ENCODE results near the gene MTFR1L. TPM values are rescaled to one million over a fixed set of nuclear protein-coding genes. Genes with fewer than 3 reads are reported as not detected.
"Not testable (repeated sequence)": the region's sequence is repeated elsewhere in the genome, so short reads cannot be mapped to it uniquely, and the experiment has no call there.

Gene MTFR1L
- total RNA-seq, 1 donor from 2014 or later: 46.3 TPM

DNA sequence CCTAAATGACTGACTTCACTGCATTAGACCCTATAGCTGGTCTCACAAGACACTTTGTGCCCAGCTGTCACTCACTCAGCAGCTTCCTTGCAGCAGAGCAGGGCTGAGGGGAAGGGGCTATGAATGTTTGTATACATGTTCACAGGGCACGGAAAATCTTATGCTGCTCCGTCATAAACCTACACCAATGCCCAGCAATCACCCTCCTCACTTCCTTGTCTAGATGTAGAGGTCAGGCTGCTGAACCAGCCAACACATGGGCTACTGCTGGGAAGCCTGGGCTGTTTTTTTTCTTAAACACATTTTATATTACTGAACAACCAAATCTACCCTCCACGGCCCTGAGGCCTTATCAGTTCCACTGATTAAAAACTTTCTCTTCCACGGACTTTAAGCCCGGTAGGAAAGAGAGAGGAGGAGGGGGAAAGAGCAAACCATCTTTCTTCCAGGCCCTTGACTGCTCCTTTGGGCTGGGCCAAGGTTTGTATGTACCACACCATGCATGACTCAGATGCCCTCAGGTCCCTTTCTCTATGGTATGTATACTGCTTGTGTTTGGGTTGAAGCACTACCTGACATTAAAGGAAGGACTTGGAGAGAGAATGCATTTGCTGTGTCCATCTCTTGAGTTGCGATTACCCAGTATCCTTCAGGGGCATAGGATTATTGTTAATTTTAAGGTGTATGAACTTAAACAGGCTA lies 12.7 kb downstream of the MTFR1L start:
- DNase-seq (ENCODE audit: low read depth): no peak
- Histone ChIP-seq H3K4me3 (ENCODE audit: low read depth, low read length) (no peak overlapping the region), H3K36me3 (ENCODE audit: control insufficient read depth, insufficient read depth, low read length) (no peaks in the 10 kb centered on the region), H3K27me3 (ENCODE audit: control insufficient read depth, insufficient read depth, low read length) (no peaks in the 10 kb centered on the region)
- no peak for TF ChIP-seq CTCF (IDR thresholded peaks at IDR 0.05; ENCODE audit: insufficient read depth, low read length, poor library complexity, severe bottlenecking)

GRCh38 chr1:25833158-25833557 lies 13.4 kb downstream of the MTFR1L start:
- no peak for DNase-seq (ENCODE audit: low read depth)

GRCh38 chr1:25834894-25835293 lies 15.1 kb downstream of the MTFR1L start:
- Histone ChIP-seq H3K4me3 (ENCODE audit: low read depth, low read length) (no peak overlapping the region), H3K27me3 (ENCODE audit: control insufficient read depth, insufficient read depth, low read length) (no peaks in the 10 kb centered on the region), H3K36me3 (ENCODE audit: control insufficient read depth, insufficient read depth, low read length) (no peaks in the 10 kb centered on the region)
- TF ChIP-seq CTCF (IDR thresholded peaks at IDR 0.05; ENCODE audit: insufficient read depth, low read length, poor library complexity, severe bottlenecking): no peak
- DNase-seq (ENCODE audit: low read depth): no peak

More at GRCh38 chr1:25833158-25833557, 13.4 kb downstream of the MTFR1L start:
- no peak for TF ChIP-seq CTCF (IDR thresholded peaks at IDR 0.05; ENCODE audit: insufficient read depth, low read length, poor library complexity, severe bottlenecking)
- Histone ChIP-seq H3K27me3 (ENCODE audit: control insufficient read depth, insufficient read depth, low read length) (no peaks in the 10 kb centered on the region), H3K36me3 (ENCODE audit: control insufficient read depth, insufficient read depth, low read length) (no peaks in the 10 kb centered on the region), H3K4me3 (ENCODE audit: low read depth, low read length) (no peak overlapping the region)

DNA sequence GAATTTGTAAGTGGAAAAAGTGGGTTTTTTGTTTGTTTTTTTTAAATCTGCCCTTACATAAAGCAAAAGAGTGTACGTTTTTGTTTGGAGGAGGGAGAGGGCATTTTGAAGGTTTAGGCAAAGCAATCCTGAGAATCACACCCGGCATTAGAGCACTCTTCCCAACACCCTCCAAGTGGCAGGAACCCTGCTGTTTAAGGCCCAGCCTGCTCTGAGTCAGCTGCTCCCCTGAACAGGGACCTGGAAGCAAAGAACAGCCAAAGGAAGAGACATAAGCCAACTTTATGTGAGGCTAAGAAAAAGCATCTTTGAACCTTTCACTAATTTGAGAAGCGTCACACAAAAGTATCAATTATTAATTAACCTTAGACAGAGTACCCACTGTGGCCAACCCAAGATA lies 16.9 kb downstream of the MTFR1L start:
- no peak for DNase-seq (ENCODE audit: low read depth)
- H3K27me3 ChIP-seq (ENCODE audit: control insufficient read depth, insufficient read depth, low read length): no peaks in the 10 kb centered on the region
- no peaks in the 10 kb centered on the region for H3K36me3 ChIP-seq (ENCODE audit: control insufficient read depth, insufficient read depth, low read length)
- no peak overlapping the region for H3K4me3 ChIP-seq (ENCODE audit: low read depth, low read length)
- no peak for TF ChIP-seq CTCF (IDR thresholded peaks at IDR 0.05; ENCODE audit: insufficient read depth, low read length, poor library complexity, severe bottlenecking)

GRCh38 chr1:25837262-25837875 lies 17.6 kb downstream of the MTFR1L start:
- H3K4me3 ChIP-seq (ENCODE audit: low read depth, low read length): no peak overlapping the region
- DNase-seq (ENCODE audit: low read depth): no peak
- TF ChIP-seq CTCF (IDR thresholded peaks at IDR 0.05; ENCODE audit: insufficient read depth, low read length, poor library complexity, severe bottlenecking): peak; percentile 60
- no peaks in the 10 kb centered on the region for H3K27me3 ChIP-seq (ENCODE audit: control insufficient read depth, insufficient read depth, low read length)
- no peaks in the 10 kb centered on the region for H3K36me3 ChIP-seq (ENCODE audit: control insufficient read depth, insufficient read depth, low read length)

- DNase-seq (ENCODE audit: low read depth); H3K36me3 ChIP-seq (ENCODE audit: control insufficient read depth, insufficient read depth, low read length); H3K4me3 ChIP-seq (ENCODE audit: low read depth, low read length); H3K27me3 ChIP-seq (ENCODE audit: control insufficient read depth, insufficient read depth, low read length): not testable (repeated sequence)
These were observed 20.1 kb downstream of the MTFR1L start for GRCh38 chr1:25839808-25840207.

Data from kidney epithelial cell (primary cell).